ENCODE data around the gene PIGM.

PIGM gene

GRCh38 chr1:160020196-160020595 lies 11.6 kb downstream of the PIGM start:
- DNase-seq = no peak

- DNase-seq = no peak
These were observed 12.9 kb downstream of the PIGM start for GRCh38 chr1:160018900-160019299.

- no peak for DNase-seq
These were observed 13.4 kb downstream of the PIGM start for GRCh38 chr1:160018347-160018746.

GRCh38 chr1:160017592-160017991 lies 14.2 kb downstream of the PIGM start:
- no peak for DNase-seq

GRCh38 chr1:160011781-160012180 lies 20.0 kb downstream of the PIGM start:
- DNase-seq = no peak

GRCh38 chr1:160009801-160010200 lies 22.0 kb downstream of the PIGM start:
- DNase-seq = no peak

- DNase-seq = no peak
These were observed 22.7 kb downstream of the PIGM start for GRCh38 chr1:160009081-160009480.

- DNase-seq = no peak
These were observed 24.1 kb downstream of the PIGM start for GRCh38 chr1:160007577-160008200.

GRCh38 chr1:160006312-160006940 lies 25.4 kb downstream of the PIGM start:
- peak; percentile 43 for DNase-seq

- DNase-seq = no peak
These were observed 26.7 kb downstream of the PIGM start for GRCh38 chr1:160005070-160005469.

GRCh38 chr1:160004425-160004824 lies 27.4 kb downstream of the PIGM start:
- DNase-seq = no peak

- no peak for DNase-seq
These were observed 27.8 kb downstream of the PIGM start for GRCh38 chr1:160004001-160004400.

GRCh38 chr1:160001440-160001839 lies 30.4 kb downstream of the PIGM start:
- DNase-seq = no peak

- DNase-seq = no peak
These were observed 32.6 kb downstream of the PIGM start for GRCh38 chr1:159999204-159999603.

- DNase-seq = no peak
These were observed 35.1 kb downstream of the PIGM start for GRCh38 chr1:159996653-159997052.

GRCh38 chr1:159994896-159995295 lies 36.9 kb downstream of the PIGM start:
- no peak for DNase-seq

- DNase-seq = no peak
These were observed 37.9 kb downstream of the PIGM start for GRCh38 chr1:159993911-159994310.

- no peak for DNase-seq
These were observed 39.6 kb downstream of the PIGM start for GRCh38 chr1:159992161-159992560.

- DNase-seq = no peak
These were observed 40.3 kb downstream of the PIGM start for GRCh38 chr1:159991513-159991912.

- no peak for DNase-seq
These were observed 41.8 kb downstream of the PIGM start for GRCh38 chr1:159990005-159990404.

- no peak for DNase-seq
These were observed 42.2 kb downstream of the PIGM start for GRCh38 chr1:159989581-159989980.

- no peak for DNase-seq
These were observed 43.8 kb downstream of the PIGM start for GRCh38 chr1:159988006-159988405.

GRCh38 chr1:159987186-159987585 lies 44.6 kb downstream of the PIGM start:
- DNase-seq = no peak

GRCh38 chr1:159986531-159986930 lies 45.3 kb downstream of the PIGM start:
- DNase-seq = no peak

- no peak for DNase-seq
These were observed 45.7 kb downstream of the PIGM start for GRCh38 chr1:159986093-159986492.

All from SIG-M5 (cell line).